Eye (tissue), 1 donor: ENCODE data around the gene ZRANB1.

ENCODE experiments used
- DNase-seq: peaks from one replicate; pipeline ENCODE4 v3.0.0-alpha.2; 2015

ZRANB1 gene

GRCh38 chr10:125008689-125009638 is 67.0 kb downstream of the ZRANB1 start:
- no peak for DNase-seq

GRCh38 chr10:125009661-125010161 is 67.8 kb downstream of the ZRANB1 start:
- DNase-seq, result no peak

- DNase-seq, result no peak
Observed at GRCh38 chr10:125010362-125010761, 68.4 kb downstream of the ZRANB1 start.

GRCh38 chr10:125011171-125011925 is 69.4 kb downstream of the ZRANB1 start:
- no peak for DNase-seq

GRCh38 chr10:125011926-125012705 is 70.2 kb downstream of the ZRANB1 start:
- no peak for DNase-seq

- DNase-seq, result no peak
Observed at GRCh38 chr10:125012851-125013528, 71.1 kb downstream of the ZRANB1 start.

GRCh38 chr10:125013529-125013872 is 71.6 kb downstream of the ZRANB1 start:
- DNase-seq, result no peak

- no peak for DNase-seq
Observed at GRCh38 chr10:125014086-125014830, 72.3 kb downstream of the ZRANB1 start.

- no peak for DNase-seq
Observed at GRCh38 chr10:125014836-125015355, 73.0 kb downstream of the ZRANB1 start.

GRCh38 chr10:125015356-125015944 is 73.5 kb downstream of the ZRANB1 start:
- no peak for DNase-seq

GRCh38 chr10:125016123-125016522 is 74.2 kb downstream of the ZRANB1 start:
- no peak for DNase-seq

GRCh38 chr10:125016611-125017202 is 74.8 kb downstream of the ZRANB1 start:
- DNase-seq, result peak; percentile 41

GRCh38 chr10:125017547-125018298 is 75.8 kb downstream of the ZRANB1 start:
- peak; percentile 54 for DNase-seq

GRCh38 chr10:125018576-125019143 is 76.7 kb downstream of the ZRANB1 start:
- DNase-seq, result no peak

GRCh38 chr10:125020386-125020785 is 78.5 kb downstream of the ZRANB1 start:
- DNase-seq, result no peak

- DNase-seq, result no peak
Observed at GRCh38 chr10:125020871-125021270, 78.9 kb downstream of the ZRANB1 start.

GRCh38 chr10:125021686-125022344 is 79.9 kb downstream of the ZRANB1 start:
- DNase-seq, result peak; percentile 48

GRCh38 chr10:125022671-125023070 is 80.7 kb downstream of the ZRANB1 start:
- DNase-seq, result no peak

GRCh38 chr10:125023255-125023654 is 81.3 kb downstream of the ZRANB1 start:
- DNase-seq, result peak; percentile 68
